Activated T-helper 9 cell treated with anti-CD3 and anti-CD28 coated beads, Interleukin-2, amount 50 U/mL, for 16 hours (primary cell): Measurements from ENCODE around the gene CIC.
"Not testable (repeated sequence)": the region's sequence is repeated elsewhere in the genome, so short reads cannot be mapped to it uniquely, and the experiment has no call there.

Experiments used
- DNase-seq: peaks from one replicate; pipeline ENCODE4 v3.0.0-alpha.2; 2020; ENCODE audit warnings: low read depth

The CIC gene

DNA sequence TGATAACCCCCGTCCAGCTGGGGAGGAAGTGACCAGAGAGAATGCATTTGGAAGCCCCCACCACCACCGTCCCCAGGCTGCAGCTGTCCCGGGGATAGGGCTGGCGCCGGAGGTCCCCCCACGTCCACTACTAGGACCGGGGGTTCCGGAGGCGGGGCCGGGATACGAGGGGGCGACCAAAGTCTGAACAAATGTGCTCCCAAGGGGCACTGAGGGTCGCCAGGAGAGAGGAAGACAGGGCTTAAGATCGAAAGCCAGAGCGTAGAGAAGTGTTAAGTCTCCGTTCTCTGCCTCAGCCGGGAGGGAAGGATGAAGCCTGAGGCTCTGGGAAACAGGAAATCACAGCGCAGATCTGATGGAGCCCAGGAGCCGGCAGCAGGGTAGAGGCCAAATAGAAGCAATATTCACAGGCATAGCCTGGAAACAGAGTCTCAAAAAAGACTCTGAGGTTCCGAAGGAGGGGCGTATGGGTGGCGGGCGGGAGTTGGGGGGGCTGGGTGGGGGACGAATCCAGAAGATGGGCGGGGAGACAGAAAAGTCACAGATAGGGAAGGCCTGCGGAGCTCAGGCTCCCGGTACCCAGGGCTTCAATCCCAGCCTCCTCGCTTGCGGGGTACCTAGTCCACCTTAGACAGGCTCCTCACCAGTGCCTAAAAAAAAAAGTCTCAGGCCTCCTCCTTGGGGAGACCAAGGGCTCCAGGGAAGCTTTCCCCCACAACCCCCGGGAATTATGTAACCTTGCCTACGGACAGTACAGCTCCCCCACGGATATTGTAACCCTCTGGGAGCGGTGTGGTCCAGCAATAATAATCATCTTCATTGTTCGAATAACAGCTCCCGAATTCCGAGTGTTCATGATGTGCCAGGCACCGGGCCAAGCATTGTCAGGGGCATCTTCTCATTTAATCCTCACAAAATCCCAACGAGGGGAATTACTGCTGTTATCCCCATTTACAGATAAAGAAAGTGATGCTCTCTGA lies 13.0 kb upstream of the CIC start:
- DNase-seq = no peak

DNA sequence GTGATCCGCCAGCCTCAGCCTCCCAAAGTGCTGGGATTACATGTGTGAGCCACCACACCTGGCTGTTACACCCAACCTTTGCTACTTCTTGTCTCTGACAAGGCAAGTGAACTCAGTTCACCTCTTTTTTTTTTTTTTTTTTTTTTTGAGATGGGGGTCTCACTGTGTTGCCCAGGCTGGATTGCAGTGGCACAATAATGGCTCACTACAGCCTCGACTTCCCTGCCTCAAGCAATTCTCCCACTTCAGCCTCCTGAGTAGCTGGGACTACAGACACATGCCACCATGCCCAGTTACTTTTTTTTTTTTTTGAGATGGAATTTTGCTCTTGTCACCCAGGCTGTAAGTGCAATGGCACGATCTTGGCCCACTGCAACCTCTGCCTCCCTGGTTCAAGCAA lies 11.2 kb upstream of the CIC start:
- DNase-seq = not testable (repeated sequence)

- DNase-seq = no peak
Measured at GRCh38 chr19:42261763-42262162, 7.3 kb upstream of the CIC start.

GRCh38 chr19:42266105-42266504 lies 2.9 kb upstream of the CIC start:
- DNase-seq = not testable (repeated sequence)

GRCh38 chr19:42266928-42267603 lies 2.0 kb upstream of the CIC start:
- DNase-seq = not testable (repeated sequence)

- no peak for DNase-seq
Measured at GRCh38 chr19:42267644-42268141, 1.4 kb upstream of the CIC start.

DNA sequence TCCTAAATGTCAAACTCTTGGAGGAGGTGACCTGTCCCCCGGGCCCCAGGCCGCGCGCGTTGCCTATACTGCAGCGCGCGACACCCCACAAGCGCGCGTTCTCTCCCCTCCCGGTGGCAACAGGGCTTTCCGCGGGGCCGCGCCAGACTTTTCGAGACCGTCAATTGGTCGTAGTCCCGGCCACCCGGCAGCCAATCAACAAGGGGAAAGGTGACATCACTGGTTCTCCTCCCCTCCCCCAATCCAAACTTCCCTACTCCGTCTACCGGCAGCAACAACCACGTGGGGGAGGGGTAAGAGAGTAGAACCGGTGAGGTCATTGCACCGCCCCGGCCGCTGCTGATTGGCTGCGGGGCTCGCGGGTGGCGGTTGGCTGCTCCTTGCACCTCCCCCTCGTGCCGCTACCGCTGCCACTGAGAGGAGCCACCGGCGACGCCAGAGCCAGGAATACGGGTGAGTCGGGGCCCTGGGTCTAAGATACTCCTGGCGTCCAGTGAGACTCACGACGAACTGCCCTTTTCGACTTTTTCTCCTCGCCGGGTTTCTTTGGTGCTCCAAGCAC lies 829 bp upstream of the CIC start:
- DNase-seq = peak; percentile 94

- DNase-seq = no peak
Measured at GRCh38 chr19:42269478-42270345, 660 bp downstream of the CIC start.

- DNase-seq = peak; percentile 40
Measured at GRCh38 chr19:42270346-42271044, 1.4 kb downstream of the CIC start.

- no peak for DNase-seq
Measured at GRCh38 chr19:42271045-42271419, 2.0 kb downstream of the CIC start.

DNA sequence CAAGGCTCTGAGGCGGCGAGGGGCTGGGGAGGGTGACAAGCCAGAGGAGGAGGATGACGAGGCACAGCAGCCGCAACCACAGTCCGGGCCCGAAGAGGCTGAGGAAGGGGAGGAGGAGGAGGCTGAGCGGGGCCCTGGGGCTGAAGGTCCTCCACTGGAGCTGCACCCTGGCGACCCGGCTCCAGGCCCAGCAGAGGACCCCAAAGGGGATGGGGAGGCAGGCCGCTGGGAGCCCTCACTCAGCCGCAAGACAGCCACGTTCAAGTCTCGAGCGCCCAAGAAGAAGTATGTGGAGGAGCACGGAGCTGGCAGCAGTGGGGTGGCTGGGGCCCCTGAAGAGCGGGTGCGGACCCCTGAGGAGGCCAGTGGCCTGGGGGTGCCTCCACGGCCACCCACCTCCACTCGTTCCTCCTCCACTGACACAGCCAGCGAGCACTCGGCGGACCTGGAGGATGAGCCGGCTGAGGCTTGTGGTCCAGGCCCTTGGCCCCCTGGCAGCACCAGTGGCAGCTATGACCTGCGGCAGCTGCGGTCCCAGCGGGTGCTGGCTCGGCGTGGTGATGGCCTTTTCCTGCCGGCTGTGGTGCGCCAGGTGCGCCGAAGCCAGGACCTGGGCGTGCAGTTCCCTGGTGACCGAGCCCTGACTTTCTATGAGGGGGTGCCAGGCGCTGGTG lies 2.9 kb downstream of the CIC start:
- DNase-seq = no peak

GRCh38 chr19:42272535-42272897 lies 3.5 kb downstream of the CIC start:
- DNase-seq = no peak

DNA sequence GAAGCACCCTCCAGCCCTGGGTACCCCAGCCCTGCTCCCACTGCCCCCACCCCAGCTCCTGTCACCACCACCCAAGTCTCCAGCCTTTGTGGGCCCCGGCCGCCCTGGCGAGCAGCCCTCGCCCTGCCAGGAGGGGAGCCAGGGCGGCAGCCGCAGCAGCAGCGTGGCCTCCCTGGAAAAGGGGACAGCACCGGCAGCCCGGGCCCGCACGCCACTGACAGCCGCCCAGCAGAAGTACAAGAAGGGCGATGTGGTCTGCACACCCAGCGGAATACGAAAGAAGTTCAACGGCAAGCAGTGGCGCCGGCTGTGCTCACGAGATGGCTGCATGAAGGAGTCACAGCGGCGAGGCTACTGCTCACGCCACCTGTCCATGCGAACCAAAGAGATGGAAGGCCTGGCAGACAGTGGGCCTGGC lies 3.9 kb downstream of the CIC start:
- no peak for DNase-seq

DNA sequence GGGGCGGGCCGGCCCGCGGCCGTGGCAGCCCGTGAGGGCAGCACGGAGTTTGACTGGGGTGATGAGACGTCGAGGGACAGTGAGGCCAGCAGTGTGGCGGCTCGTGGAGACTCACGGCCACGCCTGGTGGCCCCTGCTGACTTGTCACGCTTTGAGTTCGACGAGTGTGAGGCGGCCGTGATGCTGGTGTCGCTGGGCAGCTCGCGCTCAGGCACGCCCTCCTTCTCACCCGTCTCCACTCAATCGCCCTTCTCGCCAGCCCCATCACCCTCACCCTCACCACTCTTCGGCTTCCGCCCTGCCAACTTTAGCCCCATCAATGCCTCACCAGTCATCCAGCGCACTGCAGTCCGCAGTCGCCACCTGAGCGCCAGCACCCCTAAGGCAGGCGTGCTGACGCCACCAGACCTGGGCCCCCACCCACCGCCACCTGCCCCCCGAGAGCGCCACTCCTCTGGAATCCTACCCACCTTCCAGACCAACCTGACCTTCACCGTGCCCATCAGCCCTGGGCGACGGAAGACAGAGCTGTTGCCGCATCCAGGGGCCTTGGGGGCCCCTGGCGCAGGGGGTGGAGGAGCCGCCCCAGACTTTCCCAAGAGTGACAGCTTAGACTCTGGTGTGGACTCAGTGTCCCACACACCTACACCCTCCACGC lies 4.5 kb downstream of the CIC start:
- no peak for DNase-seq

DNA sequence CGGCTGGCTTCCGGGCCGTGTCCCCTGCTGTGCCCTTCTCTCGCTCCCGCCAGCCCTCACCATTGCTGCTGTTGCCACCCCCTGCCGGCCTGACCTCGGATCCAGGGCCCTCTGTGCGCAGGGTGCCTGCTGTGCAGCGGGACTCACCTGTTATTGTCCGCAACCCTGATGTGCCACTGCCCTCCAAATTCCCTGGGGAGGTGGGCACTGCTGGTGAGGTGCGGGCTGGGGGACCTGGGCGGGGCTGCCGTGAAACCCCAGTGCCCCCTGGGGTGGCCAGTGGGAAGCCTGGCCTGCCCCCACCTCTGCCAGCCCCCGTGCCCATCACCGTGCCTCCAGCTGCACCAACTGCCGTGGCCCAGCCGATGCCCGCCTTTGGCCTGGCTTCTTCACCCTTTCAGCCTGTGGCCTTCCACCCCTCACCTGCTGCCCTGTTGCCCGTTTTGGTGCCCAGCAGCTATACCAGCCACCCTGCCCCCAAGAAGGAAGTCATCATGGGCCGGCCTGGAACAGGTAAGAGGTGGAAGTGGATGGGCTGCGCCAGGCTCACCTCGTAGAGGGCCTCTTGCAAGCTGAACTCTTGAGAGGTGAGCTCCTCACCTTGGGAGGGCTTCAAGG lies 5.1 kb downstream of the CIC start:
- DNase-seq = no peak

GRCh38 chr19:42275103-42275502 lies 6.1 kb downstream of the CIC start:
- no peak for DNase-seq

- DNase-seq = no peak
Measured at GRCh38 chr19:42275517-42275916, 6.5 kb downstream of the CIC start.

DNA sequence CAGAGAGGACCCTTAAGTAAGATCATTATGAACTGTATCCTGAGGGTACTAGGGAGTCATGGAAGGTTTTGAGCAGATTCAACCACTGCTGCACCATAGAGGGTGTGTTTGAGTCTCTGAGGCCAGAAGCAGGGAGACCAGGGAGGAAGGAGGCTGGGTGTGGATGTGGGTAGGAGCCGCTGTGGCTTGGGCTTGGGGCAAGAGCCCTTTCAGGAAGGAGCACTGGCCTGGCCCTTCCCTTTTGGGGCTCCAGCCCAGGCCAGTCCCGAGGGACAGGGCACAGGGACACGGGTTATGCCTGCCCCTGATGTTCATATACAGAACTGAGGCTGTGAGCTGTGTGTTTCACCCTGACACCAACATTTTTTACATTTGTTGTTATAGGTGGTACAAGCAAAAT lies 7.2 kb downstream of the CIC start:
- DNase-seq = no peak

DNA sequence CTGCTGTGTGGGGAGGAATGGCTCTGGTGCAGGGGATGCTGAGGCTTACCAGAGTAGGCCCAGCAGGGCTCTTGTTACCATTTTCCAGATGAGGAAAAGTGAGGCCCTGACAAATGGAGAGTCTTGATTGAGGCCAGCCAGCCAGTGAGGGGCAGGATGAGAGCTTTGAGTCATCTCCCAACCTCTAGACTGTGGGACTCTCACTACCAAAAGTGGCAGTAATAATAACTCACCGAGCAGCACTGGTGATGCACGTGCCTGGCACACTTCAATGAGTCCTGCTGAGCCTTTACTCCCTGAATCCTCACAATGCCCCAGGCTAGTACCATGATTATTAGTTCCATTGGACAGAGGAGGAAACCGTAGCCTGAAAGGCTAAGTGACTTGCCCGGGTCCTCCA lies 7.8 kb downstream of the CIC start:
- no peak for DNase-seq
